Measurements from ENCODE around the gene IRF8.

DNA sequence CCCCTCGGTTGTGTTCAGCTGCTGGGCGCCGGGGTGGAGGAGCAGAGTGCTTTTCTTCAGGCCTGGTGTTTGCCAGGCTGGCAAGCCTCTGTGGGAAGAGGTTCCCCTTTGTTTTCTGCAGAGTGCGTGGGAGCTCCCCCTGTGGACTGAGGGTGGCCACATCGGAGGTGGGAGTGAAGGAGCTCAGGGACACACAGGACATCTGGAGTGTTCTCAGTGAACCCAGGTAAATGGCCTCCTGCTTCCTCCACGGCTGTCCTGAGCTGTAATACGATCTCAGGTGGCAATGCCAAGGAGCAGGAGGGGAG, 39.2 kb upstream of the IRF8 start:
- TF ChIP-seq, protein P1, sequence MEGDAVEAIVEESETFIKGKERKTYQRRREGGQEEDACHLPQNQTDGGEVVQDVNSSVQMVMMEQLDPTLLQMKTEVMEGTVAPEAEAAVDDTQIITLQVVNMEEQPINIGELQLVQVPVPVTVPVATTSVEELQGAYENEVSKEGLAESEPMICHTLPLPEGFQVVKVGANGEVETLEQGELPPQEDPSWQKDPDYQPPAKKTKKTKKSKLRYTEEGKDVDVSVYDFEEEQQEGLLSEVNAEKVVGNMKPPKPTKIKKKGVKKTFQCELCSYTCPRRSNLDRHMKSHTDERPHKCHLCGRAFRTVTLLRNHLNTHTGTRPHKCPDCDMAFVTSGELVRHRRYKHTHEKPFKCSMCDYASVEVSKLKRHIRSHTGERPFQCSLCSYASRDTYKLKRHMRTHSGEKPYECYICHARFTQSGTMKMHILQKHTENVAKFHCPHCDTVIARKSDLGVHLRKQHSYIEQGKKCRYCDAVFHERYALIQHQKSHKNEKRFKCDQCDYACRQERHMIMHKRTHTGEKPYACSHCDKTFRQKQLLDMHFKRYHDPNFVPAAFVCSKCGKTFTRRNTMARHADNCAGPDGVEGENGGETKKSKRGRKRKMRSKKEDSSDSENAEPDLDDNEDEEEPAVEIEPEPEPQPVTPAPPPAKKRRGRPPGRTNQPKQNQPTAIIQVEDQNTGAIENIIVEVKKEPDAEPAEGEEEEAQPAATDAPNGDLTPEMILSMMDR (conservative IDR thresholded peaks at IDR 0.05; ENCODE audit: low read depth, low read length) = no peak
- no peak for TF ChIP-seq EZH2 (IDR thresholded peaks at IDR 0.05; ENCODE audit: borderline replicate concordance, low read depth, low read length, poor library complexity, severe bottlenecking)

Data from A673 (cell line).